K562 (cell line): Measurements from ENCODE around the gene CDHR2. TPM values are rescaled to one million over a fixed set of nuclear protein-coding genes. Genes with fewer than 3 reads are reported as not detected.

Experiments used
- ATAC-seq: fragments of 200-7000 bp; cut with Tn5 transposase; 3 replicates; pipeline ENCODE4 v1.9.1; 2020; ENCODE audit warnings: moderate library complexity
- BruUV-seq: library from RNA; stranded (reverse); fragments of 400-500 nt; replicated peaks from 2 replicates; lab custom pipeline; 2021; lab: Mats Ljungman, UMichigan
- CTCF ChIA-PET: fragments of 300-600 bp; formaldehyde crosslinking; extraction: SDS; loops from one replicate; lab custom pipeline; 2021; ENCODE audit warnings: low intra/inter-chr PET ratio; lab: Yijun Ruan, JAX
- POLR2A ChIA-PET: fragments of 300-600, 350-650 bp; sonication (Branson Sonifier 250); formaldehyde crosslinking; extraction: SDS; loops from one replicate; lab custom pipeline; 2021; ENCODE audit warnings: antibody characterized with exemption, inconsistent platforms; lab: Yijun Ruan, JAX
- DNase-seq, 4 experiments: peaks; one replicate each; pipeline versions ENCODE4 v3.0.0 to v3.0.0-alpha.2; 2011 to 2018; ENCODE audit warnings: low spot score in 3 of 4, mixed read lengths in 3 of 4; ENCODE audit errors: extremely low read depth in 1 of 4
- FAIRE-seq: peaks from 2 replicates; lab custom pipeline; 2011; peaks lifted over from hg19 to GRCh38; lab: Jason Lieb, UNC
- H2AFZ ChIP-seq: 2 replicates; pipeline ENCODE4 v1.6.0; 2011; ENCODE audit warnings: low read depth, low read length, control low read depth, inconsistent platforms
- H3K27ac ChIP-seq: fragments of 200-600 bp; 3 replicates; pipeline ENCODE4 v1.8.0; 2011; ENCODE audit warnings: low read depth, mild to moderate bottlenecking, control low read depth, inconsistent platforms, low read length, moderate library complexity, mixed read lengths; ENCODE audit errors: extremely low read depth
- H3K27me3 ChIP-seq, 2 experiments: fragments of 300-600 bp in 1 of 2; 2 replicates in 1 of 2; 3 replicates in 1 of 2; pipeline versions ENCODE4 v1.6.0 to v1.8.0; 2011; ENCODE audit warnings: inconsistent platforms in 2 of 2, low read length in 2 of 2, mild to moderate bottlenecking in 1 of 2, mixed read lengths in 1 of 2, moderate library complexity in 1 of 2; ENCODE audit not compliant: control insufficient read depth in 2 of 2, insufficient read depth in 2 of 2
- H3K36me3 ChIP-seq: fragments of 300-600 bp; 3 replicates; pipeline ENCODE4 v1.8.0; 2011; ENCODE audit warnings: mild to moderate bottlenecking, low read length, inconsistent platforms; ENCODE audit not compliant: control insufficient read depth, insufficient read depth
- H3K4me1 ChIP-seq, 2 experiments: fragments of 200-600 bp in 1 of 2; replicated peaks in 1 of 2; 2 replicates in 1 of 2; 3 replicates in 1 of 2; pipeline versions ENCODE4 v1.5.1 to v1.8.0; 2011; ENCODE audit warnings: inconsistent platforms in 2 of 2, low read length in 2 of 2, mild to moderate bottlenecking in 1 of 2, mixed read lengths in 1 of 2, moderate library complexity in 1 of 2; ENCODE audit not compliant: control insufficient read depth in 2 of 2, insufficient read depth in 2 of 2
- H3K4me2 ChIP-seq: 2 replicates; pipeline ENCODE4 v1.6.1; 2011; ENCODE audit warnings: low read length, control low read depth, inconsistent platforms, mixed read lengths; ENCODE audit not compliant: insufficient read depth
- H3K4me3 ChIP-seq: fragments of 200-600 bp; sonication (generic), shearing (Covaris generic); 2 replicates; pipeline ENCODE4 v1.5.1; 2016; ENCODE audit warnings: control low read depth, inconsistent platforms
- H3K79me2 ChIP-seq: fragments of 200-600 bp; 3 replicates; pipeline ENCODE4 v1.8.0; 2011; ENCODE audit warnings: low read length, inconsistent platforms; ENCODE audit not compliant: control insufficient read depth, insufficient read depth
- H3K9ac ChIP-seq, 2 experiments: 2 replicates each; pipeline versions ENCODE4 v1.6.0 to v1.6.1; 2011; ENCODE audit warnings: low read depth in 2 of 2, low read length in 2 of 2, control low read depth in 1 of 2, inconsistent platforms in 1 of 2, mild to moderate bottlenecking in 1 of 2, mixed read lengths in 1 of 2; ENCODE audit not compliant: insufficient read depth in 1 of 2
- H3K9me1 ChIP-seq: one replicate; pipeline ENCODE4 v1.6.0; 2011; ENCODE audit warnings: inconsistent platforms, mild to moderate bottlenecking, low read length, moderate library complexity; ENCODE audit not compliant: control insufficient read depth, insufficient read depth
- H3K9me3 ChIP-seq: replicated peaks from 2 replicates; pipeline ENCODE4 v1.5.1; 2011; ENCODE audit warnings: low read depth, low read length, inconsistent platforms; ENCODE audit not compliant: control insufficient read depth, insufficient read depth
- H4K20me1 ChIP-seq: replicated peaks from 2 replicates; pipeline ENCODE4 v1.6.1; 2011; ENCODE audit warnings: low read length, inconsistent platforms, mixed read lengths; ENCODE audit not compliant: control insufficient read depth, insufficient read depth
- BRD9 ChIP-seq: fragments of 450-650 bp; IDR thresholded peaks from 2 replicates; pipeline ENCODE4 v1.6.1; 2018; ENCODE audit warnings: low read depth; ENCODE audit not compliant: partially characterized antibody
- FOXJ2 ChIP-seq: fragments of 200-800 bp; sonication (Bioruptor generic); IDR thresholded peaks from 2 replicates; pipeline ENCODE4 v1.6.1; 2016; ENCODE audit warnings: missing genetic modification characterization, missing compliant biosample characterization
- FOXK2 ChIP-seq, 2 experiments: fragments of 450-650 bp; IDR thresholded peaks in 1 of 2; conservative IDR thresholded peaks in 1 of 2; 2 replicates each; pipeline ENCODE4 v1.6.1; 2016; ENCODE audit warnings: low read depth in 2 of 2, mild to moderate bottlenecking in 1 of 2
- KDM1A ChIP-seq, 2 experiments: fragments of 450-650 bp; IDR thresholded peaks; 2 replicates each; pipeline ENCODE4 v1.6.1; 2016; ENCODE audit warnings: mild to moderate bottlenecking in 2 of 2
- KLF10 ChIP-seq: fragments of 250-450 bp; sonication (Bioruptor Pico); IDR thresholded peaks from 2 replicates; pipeline ENCODE4 v1.6.1; 2021; ENCODE audit warnings: matching md5 sums
- POLR2A ChIP-seq: fragments of 450-650 bp; conservative IDR thresholded peaks from 2 replicates; pipeline ENCODE4 v1.6.1; 2016
- PTTG1 ChIP-seq: fragments of 450-650 bp; IDR thresholded peaks from 2 replicates; pipeline ENCODE4 v1.6.1; 2016; ENCODE audit warnings: low read depth, mild to moderate bottlenecking, missing genetic modification characterization, missing compliant biosample characterization
- SRSF7 ChIP-seq: fragments of 200-400 bp; formaldehyde crosslinking; optimal IDR thresholded peaks from 2 replicates; pipeline ENCODE3; 2017; ENCODE audit warnings: mild to moderate bottlenecking, low read depth, low read length
- SRSF9 ChIP-seq: fragments of 200-400 bp; formaldehyde crosslinking; IDR thresholded peaks from 2 replicates; pipeline ENCODE4 v1.6.1; 2017; ENCODE audit warnings: low read depth, low read length, borderline replicate concordance
- ZNF551 ChIP-seq: fragments of 250-450 bp; sonication (Bioruptor Pico); IDR thresholded peaks from 2 replicates; pipeline ENCODE4 v1.5.0; 2021; ENCODE audit warnings: mild to moderate bottlenecking, moderate library complexity
- ZNF583 ChIP-seq: fragments of 250-450 bp; sonication (Bioruptor Pico); IDR thresholded peaks from 2 replicates; pipeline ENCODE4 v1.4.0; 2020
- WGBS: fragments of 100-300 bp; shearing (Covaris generic); methylation state at CpG from one replicate; pipeline ENCODE4 v1.1.6; 2016; ENCODE audit warnings: low coverage, mixed read lengths; ENCODE audit not compliant: insufficient coverage; ENCODE audit errors: missing lambda C conversion rate; 5-methylcytosine and 5-hydroxymethylcytosine counted together
- in situ Hi-C: fragments of 300-500 bp; cut with MboI; formaldehyde crosslinking; loops from 4 replicates; pipeline ENCODE4 v1.15.0; 2018; ENCODE audit warnings: inconsistent platforms, mixed read lengths
- intact Hi-C: fragments of 100-400 bp; cut with micrococcal nuclease; formaldehyde crosslinking; loops from 2 replicates; pipeline ENCODE4 v1.14.2; 2022
- polyA plus RNA-seq, 8 experiments: library from polyadenylated mRNA; depleted of rRNA in 4 of 8; stranded (reverse) in 5 of 8; unstranded in 3 of 8; fragments of >200 nt; fragmentation: Nextera tagmentation in 2 of 8; fragmentation: Illumina TruSeq in 1 of 8; extraction: Ambion mirVana in 2 of 8; extraction: Trizol in 1 of 8; gene quantifications; 2 replicates each; pipeline versions ENCODE4 v1.2.1 to v1.2.3, GENCODE V29; 2011 to 2014; ENCODE audit warnings: inconsistent platforms in 1 of 8, missing spikeins in 1 of 8
- total RNA-seq, 7 experiments: library from RNA; depleted of rRNA in 6 of 7; stranded (reverse); fragments of >200 nt in 6 of 7; fragmentation: Illumina TruSeq in 2 of 7; extraction: Trizol in 2 of 7; gene quantifications; 2 replicates each; pipeline versions ENCODE4 v1.2.1 to v1.2.3, GENCODE V29; 2011 to 2021; ENCODE audit warnings: low replicate concordance in 1 of 7
- TF ChIP-seq, protein P1 (sequence below): fragments of 250-450 bp; sonication (Bioruptor Pico); IDR thresholded peaks from 2 replicates; pipeline ENCODE4 v1.4.0; 2020; ENCODE audit warnings: mild to moderate bottlenecking, moderate library complexity
- TF ChIP-seq, protein P2 (sequence below): fragments of 200-400 bp; formaldehyde crosslinking; IDR thresholded peaks from 2 replicates; pipeline ENCODE4 v1.6.1; 2017; ENCODE audit warnings: mild to moderate bottlenecking, low read depth, low read length, moderate library complexity
- TF ChIP-seq, protein P3 (sequence below): fragments of 250-450 bp; sonication (Bioruptor Pico); IDR thresholded peaks from 2 replicates; pipeline ENCODE4 v1.5.0; 2021; ENCODE audit warnings: mild to moderate bottlenecking, borderline replicate concordance

Gene CDHR2
- total and polyA plus RNA-seq, 9 of the 15 experiments (the other 6 are each of a cell fraction or from before 2014, with no cell fraction given) = 0.01 to 0.62 (median 0.09) TPM; not detected in 2

DNA sequence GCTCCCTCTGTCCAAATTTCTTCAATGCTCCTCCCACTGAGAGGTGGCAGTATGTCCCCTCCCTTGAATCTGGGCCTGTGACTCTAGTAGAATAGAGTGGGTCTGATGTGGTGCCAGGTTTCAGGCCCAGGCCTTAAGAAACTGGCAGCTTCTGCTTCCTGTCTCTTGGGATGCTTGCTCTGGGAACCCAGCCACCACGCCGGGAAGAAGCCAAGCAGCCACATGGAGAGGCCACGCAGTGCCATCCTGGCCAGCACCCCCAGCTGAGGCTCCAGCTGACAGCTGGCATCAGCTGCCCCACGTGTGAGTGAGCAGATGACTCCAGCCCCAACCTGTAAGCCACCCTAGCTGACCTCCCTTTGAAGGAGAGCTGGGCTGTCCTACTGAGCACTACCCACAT, 90.8 kb downstream of the CDHR2 start (continued):
- TF ChIP-seq, protein P1, sequence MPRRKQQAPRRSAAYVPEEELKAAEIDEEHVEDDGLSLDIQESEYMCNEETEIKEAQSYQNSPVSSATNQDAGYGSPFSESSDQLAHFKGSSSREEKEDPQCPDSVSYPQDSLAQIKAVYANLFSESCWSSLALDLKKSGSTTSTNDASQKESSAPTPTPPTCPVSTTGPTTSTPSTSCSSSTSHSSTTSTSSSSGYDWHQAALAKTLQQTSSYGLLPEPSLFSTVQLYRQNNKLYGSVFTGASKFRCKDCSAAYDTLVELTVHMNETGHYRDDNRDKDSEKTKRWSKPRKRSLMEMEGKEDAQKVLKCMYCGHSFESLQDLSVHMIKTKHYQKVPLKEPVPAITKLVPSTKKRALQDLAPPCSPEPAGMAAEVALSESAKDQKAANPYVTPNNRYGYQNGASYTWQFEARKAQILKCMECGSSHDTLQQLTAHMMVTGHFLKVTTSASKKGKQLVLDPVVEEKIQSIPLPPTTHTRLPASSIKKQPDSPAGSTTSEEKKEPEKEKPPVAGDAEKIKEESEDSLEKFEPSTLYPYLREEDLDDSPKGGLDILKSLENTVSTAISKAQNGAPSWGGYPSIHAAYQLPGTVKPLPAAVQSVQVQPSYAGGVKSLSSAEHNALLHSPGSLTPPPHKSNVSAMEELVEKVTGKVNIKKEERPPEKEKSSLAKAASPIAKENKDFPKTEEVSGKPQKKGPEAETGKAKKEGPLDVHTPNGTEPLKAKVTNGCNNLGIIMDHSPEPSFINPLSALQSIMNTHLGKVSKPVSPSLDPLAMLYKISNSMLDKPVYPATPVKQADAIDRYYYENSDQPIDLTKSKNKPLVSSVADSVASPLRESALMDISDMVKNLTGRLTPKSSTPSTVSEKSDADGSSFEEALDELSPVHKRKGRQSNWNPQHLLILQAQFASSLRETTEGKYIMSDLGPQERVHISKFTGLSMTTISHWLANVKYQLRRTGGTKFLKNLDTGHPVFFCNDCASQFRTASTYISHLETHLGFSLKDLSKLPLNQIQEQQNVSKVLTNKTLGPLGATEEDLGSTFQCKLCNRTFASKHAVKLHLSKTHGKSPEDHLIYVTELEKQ (CRISPR knock-in tag) = no peak
- TF ChIP-seq POLR2A = no peak
- no peak for TF ChIP-seq ZNF583

DNA sequence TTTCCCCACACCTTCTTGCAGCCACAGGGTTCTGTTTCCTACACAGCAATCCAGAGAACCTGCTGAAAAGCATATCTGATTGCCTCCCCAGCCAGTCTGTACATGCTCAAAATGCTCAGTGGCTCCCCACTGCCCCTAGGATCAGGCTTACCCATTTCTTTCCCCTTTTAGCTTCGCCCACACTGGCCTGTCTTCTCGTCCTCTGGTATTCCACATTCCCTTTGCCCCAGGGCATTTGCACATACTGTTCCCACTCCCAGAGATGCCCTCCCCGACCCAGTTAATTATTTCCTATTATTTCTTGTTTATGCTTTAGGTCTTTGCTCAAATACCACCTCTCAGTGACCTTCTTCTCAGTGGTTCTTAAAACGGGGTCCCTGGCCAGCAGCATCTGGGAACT, 91.5 kb downstream of the CDHR2 start:
- WGBS = 10% methylated on average over 4 of the region's 4 CpGs
- FAIRE-seq (no peak), ATAC-seq (no peak), DNase-seq (no peak)
- in situ Hi-C loops = no loop called here
- ChIA-PET POLR2A (no interaction called here), CTCF (no interaction called here)
- H3K79me2 ChIP-seq = no peaks in the 10 kb centered on the region
- H3K27me3 ChIP-seq = peaks cover 21 to 35% of the 10 kb centered on the region in 2 experiments; a peak in 4 of 5 replicates
- peaks cover 4% of the 10 kb centered on the region; the same call in 1 of the 2 replicates for H4K20me1 ChIP-seq
- H3K36me3 ChIP-seq = no peaks in the 10 kb centered on the region
- intact Hi-C loops = loop anchor here (10.0 kb wide), 1 partner anchor 66 kb away; no protein-coding TSS in a partner anchor
- no peak overlapping the region for H3K27ac ChIP-seq
- H3K9me3 ChIP-seq = no peaks in the 10 kb centered on the region
- H3K4me1 ChIP-seq = peaks cover 13 to 27% of the 10 kb centered on the region in 2 experiments; a peak in 4 of 5 replicates
- H3K9ac ChIP-seq = no peak overlapping the region
- no peak overlapping the region for H3K4me3 ChIP-seq
- no peak overlapping the region for H3K4me2 ChIP-seq
- no peak overlapping the region for H2AFZ ChIP-seq
- BruUV-seq = no TSS peak
- no peaks in the 10 kb centered on the region for H3K9me1 ChIP-seq
- no peak for TF ChIP-seq KLF10 (CRISPR knock-in tag)
- no peak for TF ChIP-seq ZNF551 (CRISPR knock-in tag)
- TF ChIP-seq FOXJ2 = no peak
- TF ChIP-seq SRSF7 = no peak
- no peak for TF ChIP-seq KDM1A (IDR thresholded peaks at IDR 0.05)
- no peak for TF ChIP-seq PTTG1 (tag)
- no peak for TF ChIP-seq BRD9
- TF ChIP-seq, protein P2, sequence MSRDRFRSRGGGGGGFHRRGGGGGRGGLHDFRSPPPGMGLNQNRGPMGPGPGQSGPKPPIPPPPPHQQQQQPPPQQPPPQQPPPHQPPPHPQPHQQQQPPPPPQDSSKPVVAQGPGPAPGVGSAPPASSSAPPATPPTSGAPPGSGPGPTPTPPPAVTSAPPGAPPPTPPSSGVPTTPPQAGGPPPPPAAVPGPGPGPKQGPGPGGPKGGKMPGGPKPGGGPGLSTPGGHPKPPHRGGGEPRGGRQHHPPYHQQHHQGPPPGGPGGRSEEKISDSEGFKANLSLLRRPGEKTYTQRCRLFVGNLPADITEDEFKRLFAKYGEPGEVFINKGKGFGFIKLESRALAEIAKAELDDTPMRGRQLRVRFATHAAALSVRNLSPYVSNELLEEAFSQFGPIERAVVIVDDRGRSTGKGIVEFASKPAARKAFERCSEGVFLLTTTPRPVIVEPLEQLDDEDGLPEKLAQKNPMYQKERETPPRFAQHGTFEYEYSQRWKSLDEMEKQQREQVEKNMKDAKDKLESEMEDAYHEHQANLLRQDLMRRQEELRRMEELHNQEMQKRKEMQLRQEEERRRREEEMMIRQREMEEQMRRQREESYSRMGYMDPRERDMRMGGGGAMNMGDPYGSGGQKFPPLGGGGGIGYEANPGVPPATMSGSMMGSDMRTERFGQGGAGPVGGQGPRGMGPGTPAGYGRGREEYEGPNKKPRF = no peak
- TF ChIP-seq, protein P3, sequence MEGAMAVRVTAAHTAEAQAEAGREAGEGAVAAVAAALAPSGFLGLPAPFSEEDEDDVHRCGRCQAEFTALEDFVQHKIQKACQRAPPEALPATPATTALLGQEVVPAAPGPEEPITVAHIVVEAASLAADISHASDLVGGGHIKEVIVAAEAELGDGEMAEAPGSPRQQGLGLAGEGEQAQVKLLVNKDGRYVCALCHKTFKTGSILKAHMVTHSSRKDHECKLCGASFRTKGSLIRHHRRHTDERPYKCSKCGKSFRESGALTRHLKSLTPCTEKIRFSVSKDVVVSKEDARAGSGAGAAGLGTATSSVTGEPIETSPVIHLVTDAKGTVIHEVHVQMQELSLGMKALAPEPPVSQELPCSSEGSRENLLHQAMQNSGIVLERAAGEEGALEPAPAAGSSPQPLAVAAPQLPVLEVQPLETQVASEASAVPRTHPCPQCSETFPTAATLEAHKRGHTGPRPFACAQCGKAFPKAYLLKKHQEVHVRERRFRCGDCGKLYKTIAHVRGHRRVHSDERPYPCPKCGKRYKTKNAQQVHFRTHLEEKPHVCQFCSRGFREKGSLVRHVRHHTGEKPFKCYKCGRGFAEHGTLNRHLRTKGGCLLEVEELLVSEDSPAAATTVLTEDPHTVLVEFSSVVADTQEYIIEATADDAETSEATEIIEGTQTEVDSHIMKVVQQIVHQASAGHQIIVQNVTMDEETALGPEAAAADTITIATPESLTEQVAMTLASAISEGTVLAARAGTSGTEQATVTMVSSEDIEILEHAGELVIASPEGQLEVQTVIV (CRISPR knock-in tag) = no peak
- no peak for TF ChIP-seq FOXK2 (conservative IDR thresholded peaks at IDR 0.05 in 1 of 2, IDR thresholded peaks at IDR 0.05 in 1 of 2; ENCODE audit: low read depth in 2 of 2)
- TF ChIP-seq SRSF9 = no peak
